H9 (cell line): ENCODE results near the gene FNDC3B. TPM values are rescaled to one million over a fixed set of nuclear protein-coding genes. Genes with fewer than 3 reads are reported as not detected.

ENCODE experiments used
- DNase-seq: peaks from one replicate; pipeline ENCODE4 v3.0.0-alpha.2; 2017
- H2AFZ ChIP-seq: one replicate; pipeline ENCODE4 v1.6.1; 2013; ENCODE audit warnings: mild to moderate bottlenecking, low read length, control low read depth, moderate library complexity
- H2AK5ac ChIP-seq: 2 replicates; pipeline ENCODE4 v1.6.1; 2013; ENCODE audit warnings: low read length, control low read depth, mixed read lengths; ENCODE audit not compliant: insufficient read length
- H2BK120ac ChIP-seq: one replicate; pipeline ENCODE4 v1.6.1; 2013; ENCODE audit warnings: low read depth, mild to moderate bottlenecking, low read length, control low read depth, inconsistent platforms; ENCODE audit not compliant: poor library complexity, severe bottlenecking
- H2BK12ac ChIP-seq: 2 replicates; pipeline ENCODE4 v1.6.1; 2013; ENCODE audit warnings: low read length, control low read depth, mixed read lengths, low read depth; ENCODE audit not compliant: insufficient read length
- H2BK15ac ChIP-seq: 2 replicates; pipeline ENCODE4 v1.6.1; 2013; ENCODE audit warnings: low read depth, low read length, control low read depth
- H2BK20ac ChIP-seq: one replicate; pipeline ENCODE4 v1.6.1; 2013; ENCODE audit warnings: low read depth, mild to moderate bottlenecking, low read length, control low read depth, inconsistent platforms; ENCODE audit not compliant: poor library complexity, severe bottlenecking
- H2BK5ac ChIP-seq: 2 replicates; pipeline ENCODE4 v1.6.1; 2013; ENCODE audit warnings: low read length, control low read depth, mixed read lengths; ENCODE audit not compliant: insufficient read length
- H3K14ac ChIP-seq: 2 replicates; pipeline ENCODE4 v1.6.1; 2013; ENCODE audit warnings: low read length, control low read depth; ENCODE audit not compliant: insufficient read depth
- H3K18ac ChIP-seq: 2 replicates; pipeline ENCODE4 v1.6.1; 2013; ENCODE audit warnings: low read depth, mild to moderate bottlenecking, mixed read lengths, low read length, control low read depth; ENCODE audit not compliant: insufficient read length
- H3K23ac ChIP-seq: 2 replicates; pipeline ENCODE4 v1.6.1; 2013; ENCODE audit warnings: low read length, control low read depth, mixed read lengths, low read depth; ENCODE audit not compliant: insufficient read length
- H3K23me2 ChIP-seq: 2 replicates; pipeline ENCODE4 v1.6.1; 2013; ENCODE audit warnings: low read depth, mild to moderate bottlenecking, mixed read lengths, low read length, control low read depth; ENCODE audit not compliant: insufficient read length, poor library complexity, severe bottlenecking
- H3K27ac ChIP-seq: 2 replicates; pipeline ENCODE4 v1.5.1; 2013; ENCODE audit warnings: low read length, control low read depth, mixed read lengths, low read depth; ENCODE audit not compliant: insufficient read length
- H3K27me3 ChIP-seq: 2 replicates; pipeline ENCODE4 v1.6.1; 2013; ENCODE audit warnings: low read length, control low read depth, inconsistent platforms; ENCODE audit not compliant: insufficient read depth
- H3K4ac ChIP-seq: 2 replicates; pipeline ENCODE4 v1.6.1; 2013; ENCODE audit warnings: low read depth, mild to moderate bottlenecking, control low read depth, inconsistent platforms, low read length, moderate library complexity
- H3K4me1 ChIP-seq: 2 replicates; pipeline ENCODE4 v1.6.1; 2013; ENCODE audit warnings: low read length, control low read depth, inconsistent platforms; ENCODE audit not compliant: insufficient read depth
- H3K4me2 ChIP-seq: 2 replicates; pipeline ENCODE4 v1.6.1; 2013; ENCODE audit warnings: low read length, control low read depth, mixed read lengths; ENCODE audit not compliant: insufficient read length, insufficient read depth
- H3K56ac ChIP-seq: 2 replicates; pipeline ENCODE4 v1.6.1; 2013; ENCODE audit warnings: low read depth, mild to moderate bottlenecking, mixed read lengths, low read length, control low read depth; ENCODE audit not compliant: insufficient read length
- H3K79me1 ChIP-seq: 2 replicates; pipeline ENCODE4 v1.6.1; 2013; ENCODE audit warnings: low read depth, mild to moderate bottlenecking, moderate library complexity, low read length, control low read depth, inconsistent platforms; ENCODE audit not compliant: insufficient read depth, poor library complexity, severe bottlenecking
- H3K79me2 ChIP-seq: 2 replicates; pipeline ENCODE4 v1.6.1; 2013; ENCODE audit warnings: low read length, control low read depth, inconsistent platforms; ENCODE audit not compliant: insufficient read depth
- H3K9ac ChIP-seq: 2 replicates; pipeline ENCODE4 v1.6.1; 2013; ENCODE audit warnings: low read length, control low read depth, mixed read lengths; ENCODE audit not compliant: insufficient read length; ENCODE audit errors: extremely low read depth
- H3K9me3 ChIP-seq: one replicate; pipeline ENCODE4 v1.6.1; 2013; ENCODE audit warnings: low read depth, low read length, inconsistent platforms; ENCODE audit not compliant: control insufficient read depth
- H3T11ph ChIP-seq: one replicate; pipeline ENCODE4 v1.6.1; 2013; ENCODE audit warnings: mild to moderate bottlenecking, low read length, control low read depth, inconsistent platforms
- H4K20me1 ChIP-seq: one replicate; pipeline ENCODE4 v1.6.1; 2013; ENCODE audit not compliant: control insufficient read depth, insufficient read length, insufficient read depth
- H4K5ac ChIP-seq: 2 replicates; pipeline ENCODE4 v1.6.1; 2013; ENCODE audit warnings: low read depth, mild to moderate bottlenecking, mixed read lengths, low read length, control low read depth; ENCODE audit not compliant: insufficient read length
- H4K8ac ChIP-seq: replicated peaks from 2 replicates; pipeline ENCODE4 v1.6.1; 2013; ENCODE audit warnings: low read length, control low read depth, mixed read lengths, low read depth; ENCODE audit not compliant: insufficient read length
- H4K91ac ChIP-seq: 2 replicates; pipeline ENCODE4 v1.6.1; 2013; ENCODE audit warnings: low read depth, mild to moderate bottlenecking, moderate library complexity, mixed read lengths, low read length, control low read depth; ENCODE audit not compliant: insufficient read length
- H3K27ac Mint-ChIP-seq, 3 experiments: 2 replicates in 2 of 3; 3 replicates in 1 of 3; pipeline ENCODE4 v1.8.0; 2020 to 2021; ENCODE audit warnings: mixed read lengths in 3 of 3, mild to moderate bottlenecking in 1 of 3, moderate library complexity in 1 of 3
- H3K27me3 Mint-ChIP-seq: 2 replicates; pipeline ENCODE4 v1.8.0; 2021; ENCODE audit warnings: low read depth, mild to moderate bottlenecking, moderate library complexity, mixed read lengths
- H3K36me3 Mint-ChIP-seq, 3 experiments: 2 replicates in 2 of 3; 3 replicates in 1 of 3; pipeline ENCODE4 v1.8.0; 2020 to 2021; ENCODE audit warnings: low read depth in 3 of 3, mixed read lengths in 3 of 3; ENCODE audit not compliant: insufficient read depth in 1 of 3
- H3K4me1 Mint-ChIP-seq, 2 experiments: 2 replicates each; pipeline ENCODE4 v1.8.0; 2020; ENCODE audit warnings: mixed read lengths in 2 of 2
- H3K4me3 Mint-ChIP-seq, 2 experiments: 2 replicates in 1 of 2; 3 replicates in 1 of 2; pipeline ENCODE4 v1.8.0; 2020 to 2021; ENCODE audit warnings: mild to moderate bottlenecking in 2 of 2, mixed read lengths in 2 of 2, moderate library complexity in 1 of 2
- H3K9me3 Mint-ChIP-seq, 2 experiments: 2 replicates in 1 of 2; 3 replicates in 1 of 2; pipeline ENCODE4 v1.8.0; 2020; ENCODE audit warnings: mild to moderate bottlenecking in 2 of 2, mixed read lengths in 2 of 2, moderate library complexity in 1 of 2
- total RNA-seq: library from RNA; stranded (reverse); gene quantifications from 2 replicates; pipeline ENCODE4 v1.2.1, GENCODE V29; 2021
- TF ChIP-seq, protein P1 (sequence below): fragments of 200-600 bp; sonication (generic); conservative IDR thresholded peaks from 3 replicates; pipeline ENCODE4 v1.8.0; 2021; ENCODE audit warnings: antibody characterized with exemption, mild to moderate bottlenecking

FNDC3B gene
- total RNA-seq, 1 experiment from 2014 or later, result 43.8 TPM

GRCh38 chr3:172219750-172220149 lies 180.4 kb downstream of the FNDC3B start:
- H2BK120ac ChIP-seq, result peak overlapping the region; percentile 53
- no peak overlapping the region for H3T11ph ChIP-seq
- H3K79me1 ChIP-seq, result no peaks in the 10 kb centered on the region
- no peak overlapping the region for H3K27ac Mint-ChIP-seq
- H4K20me1 ChIP-seq, result no peaks in the 10 kb centered on the region
- no peak overlapping the region for H2AK5ac ChIP-seq
- H3K27me3 Mint-ChIP-seq, result no peaks in the 10 kb centered on the region
- no peak overlapping the region for H3K56ac ChIP-seq
- no peak overlapping the region for H3K4ac ChIP-seq
- TF ChIP-seq, protein P1, sequence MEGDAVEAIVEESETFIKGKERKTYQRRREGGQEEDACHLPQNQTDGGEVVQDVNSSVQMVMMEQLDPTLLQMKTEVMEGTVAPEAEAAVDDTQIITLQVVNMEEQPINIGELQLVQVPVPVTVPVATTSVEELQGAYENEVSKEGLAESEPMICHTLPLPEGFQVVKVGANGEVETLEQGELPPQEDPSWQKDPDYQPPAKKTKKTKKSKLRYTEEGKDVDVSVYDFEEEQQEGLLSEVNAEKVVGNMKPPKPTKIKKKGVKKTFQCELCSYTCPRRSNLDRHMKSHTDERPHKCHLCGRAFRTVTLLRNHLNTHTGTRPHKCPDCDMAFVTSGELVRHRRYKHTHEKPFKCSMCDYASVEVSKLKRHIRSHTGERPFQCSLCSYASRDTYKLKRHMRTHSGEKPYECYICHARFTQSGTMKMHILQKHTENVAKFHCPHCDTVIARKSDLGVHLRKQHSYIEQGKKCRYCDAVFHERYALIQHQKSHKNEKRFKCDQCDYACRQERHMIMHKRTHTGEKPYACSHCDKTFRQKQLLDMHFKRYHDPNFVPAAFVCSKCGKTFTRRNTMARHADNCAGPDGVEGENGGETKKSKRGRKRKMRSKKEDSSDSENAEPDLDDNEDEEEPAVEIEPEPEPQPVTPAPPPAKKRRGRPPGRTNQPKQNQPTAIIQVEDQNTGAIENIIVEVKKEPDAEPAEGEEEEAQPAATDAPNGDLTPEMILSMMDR, result no peak
- no peak overlapping the region for H3K9ac ChIP-seq
- H3K4me3 Mint-ChIP-seq, result no peak overlapping the region
- H4K8ac ChIP-seq, result no peak overlapping the region
- H3K14ac ChIP-seq, result no peak overlapping the region
- H3K4me1 ChIP-seq, result peaks cover 15% of the 10 kb centered on the region; the same call in 1 of the 2 replicates
- H3K23ac ChIP-seq, result no peak overlapping the region
- no peaks in the 10 kb centered on the region for H3K9me3 ChIP-seq
- H3K79me2 ChIP-seq, result peaks cover 7% of the 10 kb centered on the region; the same call in 1 of the 2 replicates
- H3K9me3 Mint-ChIP-seq, result no peaks in the 10 kb centered on the region
- no peak overlapping the region for H2BK5ac ChIP-seq
- H2BK15ac ChIP-seq, result no peak overlapping the region
- no peak overlapping the region for H2BK20ac ChIP-seq
- H4K5ac ChIP-seq, result no peak overlapping the region
- no peak overlapping the region for H4K91ac ChIP-seq
- H3K4me2 ChIP-seq, result no peak overlapping the region
- H3K27me3 ChIP-seq, result no peaks in the 10 kb centered on the region
- no peaks in the 10 kb centered on the region; a peak in 1 of 7 replicates for H3K36me3 Mint-ChIP-seq
- H3K27ac ChIP-seq, result no peak overlapping the region
- no peaks in the 10 kb centered on the region for H3K23me2 ChIP-seq
- no peak for DNase-seq
- H2BK12ac ChIP-seq, result no peak overlapping the region
- H3K18ac ChIP-seq, result no peak overlapping the region
- H3K4me1 Mint-ChIP-seq, result peaks cover 62 to 70% of the 10 kb centered on the region in 2 experiments
- H2AFZ ChIP-seq, result no peak overlapping the region
